ENCODE results near the gene CD6.

DNA sequence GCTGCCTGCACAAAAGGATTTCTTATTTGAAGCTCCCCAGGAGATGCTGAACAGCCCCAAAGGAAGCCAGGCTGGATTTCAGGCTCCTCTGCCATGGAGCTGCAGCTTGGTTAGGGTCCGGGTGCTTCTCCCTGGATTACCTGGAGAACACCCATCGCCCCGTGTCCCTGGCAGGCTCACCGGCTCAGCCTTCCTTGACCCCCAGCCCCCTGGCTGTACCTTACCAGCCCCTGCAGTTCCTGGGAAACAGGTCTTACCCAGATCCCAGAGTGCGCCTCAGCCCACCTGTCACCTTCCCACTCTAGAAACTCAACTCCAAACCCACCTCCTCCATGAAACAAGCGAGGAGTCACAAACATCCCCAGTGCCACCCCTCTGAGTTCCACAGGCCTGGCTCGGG is 85.5 kb downstream of the CD6 start:
- TF ChIP-seq, protein P1, sequence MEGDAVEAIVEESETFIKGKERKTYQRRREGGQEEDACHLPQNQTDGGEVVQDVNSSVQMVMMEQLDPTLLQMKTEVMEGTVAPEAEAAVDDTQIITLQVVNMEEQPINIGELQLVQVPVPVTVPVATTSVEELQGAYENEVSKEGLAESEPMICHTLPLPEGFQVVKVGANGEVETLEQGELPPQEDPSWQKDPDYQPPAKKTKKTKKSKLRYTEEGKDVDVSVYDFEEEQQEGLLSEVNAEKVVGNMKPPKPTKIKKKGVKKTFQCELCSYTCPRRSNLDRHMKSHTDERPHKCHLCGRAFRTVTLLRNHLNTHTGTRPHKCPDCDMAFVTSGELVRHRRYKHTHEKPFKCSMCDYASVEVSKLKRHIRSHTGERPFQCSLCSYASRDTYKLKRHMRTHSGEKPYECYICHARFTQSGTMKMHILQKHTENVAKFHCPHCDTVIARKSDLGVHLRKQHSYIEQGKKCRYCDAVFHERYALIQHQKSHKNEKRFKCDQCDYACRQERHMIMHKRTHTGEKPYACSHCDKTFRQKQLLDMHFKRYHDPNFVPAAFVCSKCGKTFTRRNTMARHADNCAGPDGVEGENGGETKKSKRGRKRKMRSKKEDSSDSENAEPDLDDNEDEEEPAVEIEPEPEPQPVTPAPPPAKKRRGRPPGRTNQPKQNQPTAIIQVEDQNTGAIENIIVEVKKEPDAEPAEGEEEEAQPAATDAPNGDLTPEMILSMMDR (IDR thresholded peaks at IDR 0.05): no peak
- no peak for TF ChIP-seq EZH2phosphoT487 (IDR thresholded peaks at IDR 0.05)
